Gastrocnemius medialis (tissue), 4 donors: Measurements from ENCODE around the gene PLLP. TPM values are rescaled to one million over a fixed set of nuclear protein-coding genes. Genes with fewer than 3 reads are reported as not detected.

Experiments
- ATAC-seq, 2 donors: fragments of 150-250 bp; one replicate each; pipeline ENCODE4 v1.9.1; 2016
- DNase-seq, 2 donors: peaks; one replicate each; pipeline ENCODE4 v3.0.0-alpha.2; 2019
- H3K27ac ChIP-seq, 4 donors: fragments of 200-600 bp; sonication (generic); 1 replicate in 1 of 4; 2 replicates in 3 of 4; pipeline ENCODE4 v1.5.1; 2016 to 2018; ENCODE audit warnings: mild to moderate bottlenecking in 2 of 4, moderate library complexity in 1 of 4
- H3K27me3 ChIP-seq, 3 donors: fragments of 200-600 bp; sonication (generic) in 2 of 3; 1 replicate in 1 of 3; 2 replicates in 2 of 3; pipeline versions ENCODE4 v1.5.1 to v1.6.0; 2016 to 2019; ENCODE audit warnings: mild to moderate bottlenecking in 1 of 3, moderate library complexity in 1 of 3
- H3K36me3 ChIP-seq, 2 donors: fragments of 200-600 bp; sonication (generic) in 1 of 2; one replicate each; pipeline ENCODE4 v1.5.1; 2017 to 2018
- H3K4me1 ChIP-seq, 2 donors: fragments of 200-600 bp; sonication (generic) in 1 of 2; one replicate each; pipeline ENCODE4 v1.5.1; 2016 to 2017; ENCODE audit warnings: mild to moderate bottlenecking in 2 of 2
- H3K4me3 ChIP-seq, 4 donors: fragments of 200-600 bp; sonication (generic) in 3 of 4; 1 replicate in 1 of 4; 2 replicates in 3 of 4; pipeline ENCODE4 v1.5.1; 2016 to 2019; ENCODE audit warnings: mild to moderate bottlenecking in 2 of 4
- H3K9me3 ChIP-seq, 3 donors: fragments of 200-600 bp; sonication (generic) in 2 of 3; 1 replicate in 1 of 3; 2 replicates in 2 of 3; pipeline ENCODE4 v1.5.1; 2016 to 2019
- POLR2A ChIP-seq, 2 donors: fragments of 450-650 bp; IDR thresholded peaks; one replicate each; pipeline ENCODE4 v1.6.1; 2017; ENCODE audit warnings: antibody characterized with exemption in 2 of 2, mild to moderate bottlenecking in 2 of 2, moderate library complexity in 2 of 2
- in situ Hi-C, 4 donors: fragments of 200-750 bp; cut with MboI; loops; one replicate each; pipeline versions ENCODE4 v1.15.0 to v1.8.0; 2017; ENCODE audit warnings: low sequenced_read_pairs in 4 of 4
- intact Hi-C: fragments of 100-400 bp; cut with DNase I; formaldehyde crosslinking; loops from one replicate; pipeline ENCODE4 v1.15.1; 2023; ENCODE audit warnings: low total_unique reads
- total RNA-seq, 4 donors: library from RNA; depleted of rRNA; stranded (reverse); fragments of >200 nt; gene quantifications; one replicate each; pipeline versions ENCODE4 v1.1.0 to v1.2.3, GENCODE V29; 2016
- TF ChIP-seq, protein P1 (sequence below), 5 experiments: fragments of 450-650 bp in 3 of 5; fragments of 200-600 bp in 2 of 5; sonication (generic) in 2 of 5; IDR thresholded peaks in 4 of 5; conservative IDR thresholded peaks in 1 of 5; 1 replicate in 4 of 5; 2 replicates in 1 of 5; pipeline ENCODE4 v1.5.1; 2016 to 2019; ENCODE audit warnings: antibody characterized with exemption in 5 of 5, mild to moderate bottlenecking in 3 of 5, moderate library complexity in 3 of 5

The PLLP gene
- total RNA-seq, 4 donors from 2014 or later = 1.2 to 6.2 (median 4.7) TPM

DNA sequence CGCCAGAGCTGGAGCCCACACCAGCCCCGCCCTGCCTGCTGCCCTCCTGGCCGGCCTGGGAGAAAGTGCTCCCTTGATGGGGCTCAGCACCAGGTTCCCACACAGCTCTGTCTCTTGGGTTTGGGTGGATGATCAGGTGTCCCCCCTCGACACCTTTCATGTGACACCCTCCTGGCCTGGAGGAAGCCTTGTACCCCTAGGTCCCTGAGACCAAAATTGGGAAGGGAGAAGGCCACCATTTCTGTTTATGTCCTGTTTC, 19.4 kb upstream of the PLLP start:
- no peaks in the 10 kb centered on the region for H3K27me3 ChIP-seq
- H3K9me3 ChIP-seq = no peaks in the 10 kb centered on the region
- TF ChIP-seq, protein P1, sequence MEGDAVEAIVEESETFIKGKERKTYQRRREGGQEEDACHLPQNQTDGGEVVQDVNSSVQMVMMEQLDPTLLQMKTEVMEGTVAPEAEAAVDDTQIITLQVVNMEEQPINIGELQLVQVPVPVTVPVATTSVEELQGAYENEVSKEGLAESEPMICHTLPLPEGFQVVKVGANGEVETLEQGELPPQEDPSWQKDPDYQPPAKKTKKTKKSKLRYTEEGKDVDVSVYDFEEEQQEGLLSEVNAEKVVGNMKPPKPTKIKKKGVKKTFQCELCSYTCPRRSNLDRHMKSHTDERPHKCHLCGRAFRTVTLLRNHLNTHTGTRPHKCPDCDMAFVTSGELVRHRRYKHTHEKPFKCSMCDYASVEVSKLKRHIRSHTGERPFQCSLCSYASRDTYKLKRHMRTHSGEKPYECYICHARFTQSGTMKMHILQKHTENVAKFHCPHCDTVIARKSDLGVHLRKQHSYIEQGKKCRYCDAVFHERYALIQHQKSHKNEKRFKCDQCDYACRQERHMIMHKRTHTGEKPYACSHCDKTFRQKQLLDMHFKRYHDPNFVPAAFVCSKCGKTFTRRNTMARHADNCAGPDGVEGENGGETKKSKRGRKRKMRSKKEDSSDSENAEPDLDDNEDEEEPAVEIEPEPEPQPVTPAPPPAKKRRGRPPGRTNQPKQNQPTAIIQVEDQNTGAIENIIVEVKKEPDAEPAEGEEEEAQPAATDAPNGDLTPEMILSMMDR (IDR thresholded peaks at IDR 0.05 in 4 of 5, conservative IDR thresholded peaks at IDR 0.05 in 1 of 5) = no peak
- TF ChIP-seq POLR2A (IDR thresholded peaks at IDR 0.05) = no peak
- H3K27ac ChIP-seq = peak overlapping the region; percentile 40 to 70 (median 63)
- peaks cover 20 to 27% of the 10 kb centered on the region in 2 donors for H3K4me1 ChIP-seq
- ATAC-seq (no peak), DNase-seq (no peak)
- intact Hi-C loops (loop anchor here (5.0 kb wide), 2 partner anchors 68 to 233 kb away; partner anchors contain the start of genes CCDC102A and CX3CL1), in situ Hi-C loops (loop anchor here (5.0 to 10.0 kb wide), 4 partner anchors 113 to 218 kb away; no protein-coding TSS in a partner anchor)
- H3K4me3 ChIP-seq = no peak overlapping the region
- H3K36me3 ChIP-seq = no peaks in the 10 kb centered on the region

GRCh38 chr16:57303021-57303909, 18.8 kb upstream of the PLLP start:
- in situ Hi-C loops (loop anchor here (5.0 to 10.0 kb wide), 4 partner anchors 114 to 219 kb away; no protein-coding TSS in a partner anchor), intact Hi-C loops (loop anchor here (5.0 kb wide), 2 partner anchors 69 to 234 kb away; partner anchors contain the start of genes CCDC102A and CX3CL1)
- no peaks in the 10 kb centered on the region for H3K36me3 ChIP-seq
- no peak for ATAC-seq
- H3K9me3 ChIP-seq = no peaks in the 10 kb centered on the region
- H3K27me3 ChIP-seq = no peaks in the 10 kb centered on the region
- no peak for DNase-seq
- H3K4me3 ChIP-seq = no peak overlapping the region
- peak overlapping the region; percentile 40 to 70 (median 63) for H3K27ac ChIP-seq
- H3K4me1 ChIP-seq = peaks cover 23 to 30% of the 10 kb centered on the region in 2 donors
- no peak for TF ChIP-seq POLR2A (IDR thresholded peaks at IDR 0.05)
- TF ChIP-seq, protein P1 (IDR thresholded peaks at IDR 0.05 in 4 of 5, conservative IDR thresholded peaks at IDR 0.05 in 1 of 5) = no peak

GRCh38 chr16:57301126-57301817, 16.8 kb upstream of the PLLP start:
- ATAC-seq (no peak), DNase-seq (no peak)
- in situ Hi-C loops = loop anchor here (5.0 to 10.0 kb wide), 4 partner anchors 116 to 221 kb away; no protein-coding TSS in a partner anchor
- no peaks in the 10 kb centered on the region for H3K9me3 ChIP-seq
- intact Hi-C loops = loop anchor here (5.0 kb wide), 2 partner anchors 71 to 236 kb away; partner anchors contain the start of genes CCDC102A and CX3CL1
- H3K27me3 ChIP-seq = no peaks in the 10 kb centered on the region
- no peaks in the 10 kb centered on the region for H3K36me3 ChIP-seq
- H3K4me3 ChIP-seq = peak overlapping the region in 3 of 4 donors; percentile 21 to 36 (median 35)
- H3K4me1 ChIP-seq = peaks cover 23 to 30% of the 10 kb centered on the region in 2 donors
- TF ChIP-seq POLR2A (IDR thresholded peaks at IDR 0.05) = no peak
- TF ChIP-seq, protein P1 (IDR thresholded peaks at IDR 0.05 in 4 of 5, conservative IDR thresholded peaks at IDR 0.05 in 1 of 5) = no peak
- H3K27ac ChIP-seq = peak overlapping the region in 3 of 4 donors; percentile 23 to 58 (median 56)

- Histone ChIP-seq H3K27ac (peak overlapping the region; percentile 86 to 98 (median 88)), H3K36me3 (no peaks in the 10 kb centered on the region), H3K9me3 (no peaks in the 10 kb centered on the region), H3K27me3 (no peaks in the 10 kb centered on the region), H3K4me3 (peak overlapping the region; percentile 46 to 65 (median 56)), H3K4me1 (peaks cover 21 to 28% of the 10 kb centered on the region in 2 donors)
- ATAC-seq (peak; percentile 92 to 93), DNase-seq (peak; percentile 99)
- TF ChIP-seq, protein P1 (IDR thresholded peaks at IDR 0.05 in 4 of 5, conservative IDR thresholded peaks at IDR 0.05 in 1 of 5) = peak; percentile 90 to 99 (median 94)
- TF ChIP-seq POLR2A (IDR thresholded peaks at IDR 0.05) = no peak
- in situ Hi-C loops (loop anchor here (5.0 to 10.0 kb wide), 4 partner anchors 117 to 222 kb away; no protein-coding TSS in a partner anchor), intact Hi-C loops (loop anchor here (1.0 to 5.0 kb wide), 6 partner anchors 55 to 237 kb away; partner anchors contain the start of genes ARL2BP, CCDC102A, CIAPIN1 and COQ9)
Measured at GRCh38 chr16:57300387-57301125, 16.1 kb upstream of the PLLP start.
